NCI-H226 (cell line): ENCODE results near the gene C2CD4C.

ENCODE experiments used
- DNase-seq: peaks from one replicate; pipeline ENCODE4 v3.0.0-alpha.2; 2015

The C2CD4C gene

GRCh38 chr19:379796-380195 is 29.2 kb downstream of the C2CD4C start:
- DNase-seq: no peak

GRCh38 chr19:378706-379105 is 30.2 kb downstream of the C2CD4C start:
- DNase-seq: no peak

GRCh38 chr19:377801-378581 is 31.0 kb downstream of the C2CD4C start:
- DNase-seq: no peak

GRCh38 chr19:376111-376470 is 32.9 kb downstream of the C2CD4C start:
- DNase-seq: no peak

- no peak for DNase-seq
Measured at GRCh38 chr19:375395-376110, 33.4 kb downstream of the C2CD4C start.

GRCh38 chr19:374886-375235 is 34.1 kb downstream of the C2CD4C start:
- no peak for DNase-seq

GRCh38 chr19:374183-374885 is 34.6 kb downstream of the C2CD4C start:
- no peak for DNase-seq

- no peak for DNase-seq
Measured at GRCh38 chr19:373391-374182, 35.4 kb downstream of the C2CD4C start.

GRCh38 chr19:372306-372890 is 36.5 kb downstream of the C2CD4C start:
- DNase-seq: no peak

GRCh38 chr19:371501-372168 is 37.3 kb downstream of the C2CD4C start:
- DNase-seq: no peak

GRCh38 chr19:370641-371330 is 38.2 kb downstream of the C2CD4C start:
- DNase-seq: no peak

- DNase-seq: no peak
Measured at GRCh38 chr19:369876-370275, 39.1 kb downstream of the C2CD4C start.

- DNase-seq: no peak
Measured at GRCh38 chr19:369256-369655, 39.7 kb downstream of the C2CD4C start.

GRCh38 chr19:368630-369024 is 40.3 kb downstream of the C2CD4C start:
- no peak for DNase-seq

- no peak for DNase-seq
Measured at GRCh38 chr19:367963-368629, 40.9 kb downstream of the C2CD4C start.

- DNase-seq: no peak
Measured at GRCh38 chr19:367561-367960, 41.4 kb downstream of the C2CD4C start.

GRCh38 chr19:366951-367350 is 42.0 kb downstream of the C2CD4C start:
- DNase-seq: no peak

GRCh38 chr19:366205-366783 is 42.7 kb downstream of the C2CD4C start:
- no peak for DNase-seq

GRCh38 chr19:364496-365287 is 44.3 kb downstream of the C2CD4C start:
- DNase-seq: no peak

- DNase-seq: no peak
Measured at GRCh38 chr19:362683-363082, 46.3 kb downstream of the C2CD4C start.
